Measurements from ENCODE around the gene ELMO3. TPM values are rescaled to one million over a fixed set of nuclear protein-coding genes. Genes with fewer than 3 reads are reported as not detected.

Gene ELMO3
- total and polyA plus RNA-seq, 2 of the 13 experiments (the other 11 are each of a cell fraction or from before 2014, with no cell fraction given): 2.6 to 4.0 TPM

- TF ChIP-seq THYN1 (CRISPR knock-in tag; IDR thresholded peaks at IDR 0.05; ENCODE audit: borderline replicate concordance, low read depth) (no peak), ZNF670 (CRISPR knock-in tag; IDR thresholded peaks at IDR 0.05; ENCODE audit: borderline replicate concordance) (peak; percentile 95; the same call in 1 of the 2 replicates), HINFP (CRISPR knock-in tag; IDR thresholded peaks at IDR 0.05; ENCODE audit: low read depth) (peak; percentile 81), ZNF281 (CRISPR knock-in tag; IDR thresholded peaks at IDR 0.05; ENCODE audit: borderline replicate concordance) (peak; percentile 70; the same call in 1 of the 2 replicates), ZNF280D (CRISPR knock-in tag; IDR thresholded peaks at IDR 0.05) (peak; percentile 94), HNRNPH1 (optimal IDR thresholded peaks at IDR 0.05; ENCODE audit: low read depth, low read length) (no peak), HNF4G (IDR thresholded peaks at IDR 0.05; ENCODE audit: borderline replicate concordance, low read depth, low read length) (peak; percentile 81), HNF4G (CRISPR knock-in tag; IDR thresholded peaks at IDR 0.05; ENCODE audit: borderline replicate concordance, low read depth) (peak; percentile 53; the same call in 1 of the 2 replicates), ZNF563 (CRISPR knock-in tag; IDR thresholded peaks at IDR 0.05) (peak; percentile 76; the same call in 1 of the 2 replicates), ZNF275 (CRISPR knock-in tag; IDR thresholded peaks at IDR 0.05; ENCODE audit: borderline replicate concordance) (peak; percentile 84; the same call in 1 of the 2 replicates), ZNF547 (CRISPR knock-in tag; IDR thresholded peaks at IDR 0.05) (peak; percentile 84; the same call in 1 of the 2 replicates), FOXA1 (IDR thresholded peaks at IDR 0.05) (no peak), FOXA1 (CRISPR knock-in tag; IDR thresholded peaks at IDR 0.05) (no peak; the same call in none of the 2 replicates), XRCC5 (optimal IDR thresholded peaks at IDR 0.05; ENCODE audit: low read length) (peak; percentile 88), FOSL2 (CRISPR knock-in tag; IDR thresholded peaks at IDR 0.05) (peak; percentile 62), MAX (IDR thresholded peaks at IDR 0.05) (peak; percentile 95), CC2D1A (CRISPR knock-in tag; IDR thresholded peaks at IDR 0.05) (0 out of 2 replicates have a peak, but pooled peaks have one; percentile 63), ZNF414 (CRISPR knock-in tag; IDR thresholded peaks at IDR 0.05) (peak; percentile 95)
These were observed 47.3 kb downstream of the ELMO3 start (continued) for GRCh38 chr16:67246081-67246755.

Data from HepG2 (cell line).